Measurements from ENCODE around the gene SMIM44.

SMIM44 gene

DNA sequence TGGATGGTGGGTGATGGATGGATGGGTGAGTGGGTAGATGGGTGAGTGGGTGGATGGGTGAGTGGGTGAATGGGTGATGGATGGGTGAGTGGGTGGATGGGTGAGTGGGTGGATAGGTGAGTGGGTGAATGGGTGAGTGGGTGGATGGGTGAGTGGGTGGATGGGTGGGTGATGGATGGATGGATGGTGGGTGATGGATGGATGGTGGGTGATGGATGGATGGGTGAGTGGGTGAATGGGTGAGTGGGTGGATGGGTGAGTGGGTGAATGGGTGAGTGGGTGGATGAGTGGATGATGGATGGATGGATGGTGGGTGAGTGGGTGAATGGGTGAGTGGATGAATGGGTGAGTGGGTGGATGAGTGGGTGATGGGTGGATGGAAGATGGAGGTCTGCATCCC lies 5.7 kb downstream of the SMIM44 start:
- no peak for DNase-seq (ENCODE audit: low spot score)

- no peak for DNase-seq (ENCODE audit: low spot score)
Measured at GRCh38 chr19:3476830-3477229, 6.4 kb downstream of the SMIM44 start.

- no peak for DNase-seq (ENCODE audit: low spot score)
Measured at GRCh38 chr19:3475449-3475848, 7.8 kb downstream of the SMIM44 start.

DNA sequence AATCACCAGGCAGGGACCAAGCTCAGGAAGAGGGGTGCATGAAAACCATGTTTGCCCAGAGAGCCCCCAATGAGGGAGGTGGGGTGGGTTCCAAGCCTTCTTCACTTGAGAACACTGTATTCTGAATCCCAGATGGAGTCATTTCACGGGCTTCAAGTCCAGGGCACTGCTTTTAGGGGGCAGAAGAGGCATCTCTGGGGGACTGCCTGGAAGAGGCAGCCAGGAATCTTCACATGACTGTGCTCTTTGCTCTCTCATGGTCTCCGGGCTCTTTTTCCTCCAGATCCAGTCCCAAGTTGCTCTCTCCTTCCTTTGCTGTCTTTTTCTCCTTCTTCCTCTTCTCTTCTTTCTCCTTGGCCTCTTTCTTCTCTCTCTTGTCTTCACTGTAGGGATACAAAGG lies 8.6 kb downstream of the SMIM44 start:
- no peak for DNase-seq (ENCODE audit: low spot score)

DNA sequence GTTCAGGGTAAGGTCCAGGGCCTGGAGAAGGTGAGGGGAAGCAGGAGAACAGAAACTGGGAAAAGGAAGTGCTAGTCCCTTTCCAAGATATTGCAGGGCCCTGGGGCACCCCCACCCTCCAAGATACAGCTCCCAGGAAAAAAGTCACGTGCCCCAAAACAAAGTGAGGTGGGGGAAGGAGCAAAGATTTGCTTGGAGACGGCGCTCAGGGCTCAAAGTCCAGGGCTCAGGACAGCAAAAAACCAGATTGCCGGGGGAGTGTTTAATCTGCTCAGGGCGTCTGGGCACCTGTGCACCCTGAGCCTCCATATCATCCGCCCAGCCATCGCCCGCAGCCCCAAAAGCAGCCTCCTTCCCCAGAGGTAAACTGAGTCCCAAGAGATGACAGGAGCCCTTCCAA lies 9.2 kb downstream of the SMIM44 start:
- no peak for DNase-seq (ENCODE audit: low spot score)

GRCh38 chr19:3471954-3472655 lies 11.1 kb downstream of the SMIM44 start:
- peak; percentile 68 for DNase-seq (ENCODE audit: low spot score)

- no peak for DNase-seq (ENCODE audit: low spot score)
Measured at GRCh38 chr19:3470500-3471128, 12.6 kb downstream of the SMIM44 start.

DNA sequence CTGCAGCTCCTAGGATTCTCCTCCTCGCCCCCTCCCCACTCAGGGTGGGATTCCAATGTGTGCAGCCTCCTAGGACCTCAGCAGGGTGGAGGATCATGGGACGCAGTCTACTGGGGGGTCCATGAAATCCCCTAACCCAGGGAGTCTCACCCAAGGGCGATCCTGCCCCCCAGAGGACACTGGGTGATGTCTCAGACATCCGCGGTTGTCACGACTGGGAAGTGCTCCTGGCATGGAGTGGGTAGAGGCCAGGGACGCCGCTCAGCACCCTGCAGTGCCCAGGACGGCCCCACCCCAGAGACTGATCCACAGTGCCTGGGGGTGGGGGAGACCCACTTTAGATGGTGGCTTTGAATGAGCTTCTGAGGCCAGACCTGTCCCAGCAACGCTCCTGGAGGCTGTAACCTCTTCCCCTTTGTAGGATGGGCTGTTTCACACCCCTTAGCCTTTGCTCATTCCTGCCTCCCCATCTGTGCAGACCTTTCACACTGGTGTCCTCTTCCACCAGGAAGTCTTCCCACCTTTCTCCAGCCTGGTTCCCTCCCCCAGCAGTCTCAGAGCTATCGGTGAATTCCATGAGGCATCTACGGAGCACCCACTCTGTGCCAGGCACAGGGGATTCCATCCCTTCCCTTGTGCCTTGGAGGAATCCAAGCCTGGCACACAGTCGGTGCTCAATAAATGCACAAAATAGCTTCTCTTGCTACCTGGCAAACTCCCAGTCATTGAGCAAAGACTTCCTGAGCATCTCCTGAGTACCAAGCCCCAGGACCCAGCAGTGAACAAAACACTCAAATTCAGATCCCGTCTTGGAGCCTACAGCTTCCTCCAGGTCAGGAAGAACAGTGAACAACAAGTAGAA lies 13.4 kb downstream of the SMIM44 start:
- DNase-seq (ENCODE audit: low spot score) = no peak

- no peak for DNase-seq (ENCODE audit: low spot score)
Measured at GRCh38 chr19:3468211-3468610, 15.0 kb downstream of the SMIM44 start.

DNA sequence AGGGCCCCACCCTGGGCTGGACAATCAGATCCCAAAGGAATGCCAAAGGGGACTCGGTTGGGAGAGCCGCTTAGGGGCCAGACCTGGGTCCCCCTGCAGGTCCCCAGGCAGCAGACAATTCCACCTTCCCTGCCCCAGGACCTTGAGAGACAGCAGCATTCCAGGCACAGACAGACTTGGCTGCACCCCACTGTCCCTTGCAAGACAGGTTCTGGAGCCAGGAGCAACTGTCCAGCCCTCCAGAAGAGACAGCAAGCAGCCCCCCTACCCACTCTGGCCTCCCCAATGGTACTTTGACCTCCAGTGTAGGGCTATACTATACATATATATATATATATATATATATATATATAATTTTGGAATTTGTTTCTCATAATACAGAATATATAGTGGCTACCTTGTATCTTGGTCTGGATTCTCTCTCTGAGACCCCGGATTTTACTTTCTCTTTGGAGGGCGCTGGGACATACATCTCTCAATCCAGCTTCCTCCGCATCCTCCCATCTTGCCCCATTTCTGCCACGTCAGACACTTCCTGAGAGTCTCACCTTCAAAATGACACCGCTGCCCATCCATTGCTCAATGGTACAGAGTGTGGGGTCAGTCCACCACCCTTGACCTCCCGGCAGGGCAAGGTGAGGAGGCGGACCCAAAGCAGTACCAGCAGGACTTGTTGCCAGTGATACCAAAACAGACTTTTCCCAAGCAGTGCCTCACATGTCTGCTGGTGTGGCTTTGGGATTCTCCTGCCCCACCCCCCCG lies 15.6 kb downstream of the SMIM44 start:
- no peak for DNase-seq (ENCODE audit: low spot score)

GRCh38 chr19:3466635-3467034 lies 16.6 kb downstream of the SMIM44 start:
- no peak for DNase-seq (ENCODE audit: low spot score)

GRCh38 chr19:3465552-3465951 lies 17.7 kb downstream of the SMIM44 start:
- peak; percentile 58 for DNase-seq (ENCODE audit: low spot score)

DNA sequence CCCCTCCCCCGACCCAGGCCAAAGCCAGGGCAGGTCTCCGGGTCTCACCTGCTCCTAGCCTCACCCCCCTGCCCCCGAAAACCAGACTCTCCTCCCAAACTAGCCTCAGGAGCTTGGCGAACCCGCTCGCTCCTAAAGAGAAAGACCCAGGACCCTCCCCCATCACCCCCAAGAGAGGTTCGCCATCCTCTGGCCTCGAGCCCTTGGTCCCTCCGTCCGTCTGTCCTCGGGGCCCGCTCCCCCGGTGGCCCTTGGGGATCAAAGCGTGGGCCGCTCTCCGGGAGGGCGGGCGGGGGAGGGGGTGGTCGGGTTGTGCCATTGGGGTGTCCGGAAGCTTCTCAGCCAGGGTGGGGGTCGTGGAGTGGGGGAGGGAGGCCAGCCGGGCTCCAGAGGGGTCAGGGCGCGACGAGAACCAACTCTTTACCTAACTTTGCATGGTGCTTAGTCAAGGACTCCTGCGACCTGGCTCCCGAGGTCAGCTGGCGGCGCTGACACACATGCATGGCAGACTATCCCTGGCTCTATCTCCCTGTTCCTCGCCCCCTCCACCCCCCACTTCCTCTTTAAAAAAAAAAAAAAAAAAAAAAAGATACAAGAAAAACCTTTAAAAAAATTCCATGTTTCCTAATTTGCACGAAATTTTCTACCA lies 18.5 kb downstream of the SMIM44 start:
- DNase-seq (ENCODE audit: low spot score) = peak; percentile 60

DNA sequence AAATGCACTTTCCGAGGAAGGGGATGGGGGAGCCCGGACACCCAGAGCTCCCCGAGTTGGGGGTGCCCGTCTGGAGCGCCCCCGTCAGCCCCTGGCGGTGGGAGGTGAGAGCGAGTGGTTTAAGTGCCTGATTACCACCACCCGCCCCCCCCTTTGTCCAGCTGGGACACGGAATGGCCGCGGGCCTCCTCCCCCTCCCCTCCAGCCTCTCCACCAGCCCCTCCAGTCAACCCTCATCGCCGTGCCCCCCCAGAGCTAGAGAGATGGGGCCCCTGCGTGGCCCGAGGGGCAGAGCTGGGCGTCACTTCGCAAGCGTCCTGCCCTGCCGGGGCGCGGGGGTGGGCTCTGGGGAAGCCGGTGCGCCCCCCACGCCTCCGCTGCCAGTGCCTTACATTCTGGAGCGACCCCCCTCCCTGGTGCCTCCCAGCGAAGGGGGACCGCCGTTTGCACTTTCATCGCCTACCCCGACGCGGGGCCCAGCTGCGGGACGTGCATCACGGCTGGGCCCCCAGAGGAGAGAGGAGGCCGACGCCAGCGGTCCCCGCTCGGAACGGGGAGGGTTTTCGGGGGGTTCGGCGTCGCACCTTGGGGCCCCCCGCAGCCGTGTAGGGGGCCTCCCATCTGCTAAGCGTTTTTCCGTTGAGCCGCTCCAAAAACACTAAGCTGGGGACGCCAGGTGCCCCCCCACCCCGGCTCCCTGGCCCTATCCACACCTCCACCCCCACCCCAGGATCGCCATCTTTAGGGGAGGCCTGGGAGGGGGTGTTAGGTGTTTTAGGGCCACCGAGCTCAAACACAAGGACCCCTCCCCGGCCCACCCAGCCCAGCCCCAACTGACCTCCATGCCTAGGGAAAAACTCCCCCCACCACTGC lies 19.3 kb downstream of the SMIM44 start:
- peak; percentile 54 for DNase-seq (ENCODE audit: low spot score)

- DNase-seq (ENCODE audit: low spot score) = peak; percentile 41
Measured at GRCh38 chr19:3462991-3463713, 20.1 kb downstream of the SMIM44 start.

GRCh38 chr19:3459965-3460582 lies 23.2 kb downstream of the SMIM44 start:
- no peak for DNase-seq (ENCODE audit: low spot score)

- DNase-seq (ENCODE audit: low spot score) = peak; percentile 84
Measured at GRCh38 chr19:3459089-3459881, 24.0 kb downstream of the SMIM44 start.

DNA sequence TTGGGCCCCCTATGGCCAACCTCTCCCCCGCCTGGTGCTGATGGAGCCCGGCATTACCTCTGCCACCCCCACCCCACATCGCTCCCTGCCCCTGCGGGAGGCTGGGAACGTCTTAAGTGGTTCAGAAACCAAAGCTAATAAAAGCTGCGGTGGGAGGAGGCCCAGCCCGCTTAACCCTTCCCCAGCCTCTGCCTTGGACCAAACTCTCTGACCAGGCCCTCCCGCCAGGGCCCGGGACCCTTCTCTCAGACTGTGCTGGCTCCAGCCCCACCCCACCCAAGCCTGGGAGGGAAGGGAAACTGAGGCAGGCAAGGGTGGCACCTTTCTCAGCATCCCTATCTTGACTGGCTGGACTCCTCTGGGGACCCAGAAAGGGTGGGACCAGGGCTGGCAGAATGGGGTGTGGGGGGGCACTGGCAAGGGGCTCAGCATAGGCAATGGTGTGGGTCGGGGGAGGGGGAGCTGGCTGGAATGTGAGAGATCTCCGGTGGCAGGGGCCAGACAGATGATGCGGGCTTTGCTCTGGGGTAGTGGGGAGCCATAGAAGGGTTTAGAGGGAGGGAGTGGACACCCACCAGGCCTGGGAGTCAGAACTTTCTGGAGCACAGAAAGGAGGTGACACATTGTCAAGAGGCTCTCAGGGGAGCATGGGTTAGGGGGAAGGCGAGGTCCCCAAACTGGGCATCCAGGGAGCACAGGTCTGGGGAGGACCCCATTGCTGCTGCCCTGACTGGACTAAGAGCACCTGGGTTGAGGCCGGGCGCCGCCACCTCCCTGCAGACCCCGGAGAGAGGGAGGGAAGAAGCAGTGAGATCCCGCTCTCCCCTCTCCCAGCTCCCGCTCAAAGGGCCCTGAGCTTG lies 24.8 kb downstream of the SMIM44 start:
- DNase-seq (ENCODE audit: low spot score) = peak; percentile 47
